DMS114 treated with DMSO at 0.1 percent for 48 hours (cell line): ENCODE measurements around the gene ZDHHC16.
"Not testable (repeated sequence)": the region's sequence is repeated elsewhere in the genome, so short reads cannot be mapped to it uniquely, and the experiment has no call there.

Source experiments
- DNase-seq: peaks from one replicate; lab custom pipeline; 2025; ENCODE audit not compliant: unreplicated experiment; lab: John Stamatoyannopoulos, UW

ZDHHC16 gene

DNA sequence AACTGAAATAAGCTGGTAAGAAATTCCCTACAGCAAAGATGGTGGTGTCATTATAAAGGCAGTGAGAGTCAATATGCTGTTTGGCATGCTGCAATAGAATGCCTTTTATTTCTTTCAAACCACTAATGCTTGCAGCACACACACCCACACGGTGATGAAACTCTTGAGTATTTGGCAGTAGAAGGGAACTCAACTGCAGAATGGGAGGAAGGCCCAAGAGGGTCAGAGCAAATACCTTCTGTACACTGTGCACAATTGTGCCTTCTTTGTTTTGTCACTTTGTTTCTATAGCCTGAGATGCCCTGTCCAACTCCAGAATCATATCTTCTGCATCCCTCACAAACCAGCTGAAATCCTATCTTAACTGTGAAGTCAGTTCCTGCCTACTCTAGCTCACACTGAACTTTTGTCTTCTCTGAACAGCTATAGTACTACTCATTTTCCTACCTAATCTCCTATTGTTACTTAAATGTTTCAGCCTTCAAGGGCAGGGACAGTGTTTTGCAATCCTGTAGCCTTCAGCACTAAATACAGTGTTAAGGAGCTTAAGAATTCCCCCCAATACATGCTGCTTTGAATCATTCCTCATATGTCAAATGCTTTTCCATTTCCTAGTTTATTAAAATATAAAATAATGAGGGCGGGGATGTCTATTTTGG, 30.1 kb downstream of the ZDHHC16 start:
- no peak for DNase-seq

DNA sequence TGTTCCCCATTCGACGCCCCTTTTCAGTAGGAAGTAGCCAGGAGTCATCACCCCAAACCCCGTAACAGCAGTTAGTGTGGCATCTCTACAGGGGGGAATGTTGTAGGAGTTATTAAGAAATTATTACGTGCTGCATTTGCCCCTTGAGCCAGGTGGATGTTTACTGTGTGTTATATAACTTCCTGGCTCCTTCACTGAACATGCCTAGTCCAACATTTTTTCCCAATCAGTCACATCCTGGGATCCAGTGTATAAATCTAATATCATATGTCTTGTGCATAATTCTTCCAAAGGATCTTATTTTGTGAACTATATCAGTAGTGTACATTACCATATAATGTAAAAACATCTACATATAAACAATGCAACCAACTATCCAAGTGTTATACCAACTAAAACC, 33.4 kb downstream of the ZDHHC16 start:
- not testable (repeated sequence) for DNase-seq

DNA sequence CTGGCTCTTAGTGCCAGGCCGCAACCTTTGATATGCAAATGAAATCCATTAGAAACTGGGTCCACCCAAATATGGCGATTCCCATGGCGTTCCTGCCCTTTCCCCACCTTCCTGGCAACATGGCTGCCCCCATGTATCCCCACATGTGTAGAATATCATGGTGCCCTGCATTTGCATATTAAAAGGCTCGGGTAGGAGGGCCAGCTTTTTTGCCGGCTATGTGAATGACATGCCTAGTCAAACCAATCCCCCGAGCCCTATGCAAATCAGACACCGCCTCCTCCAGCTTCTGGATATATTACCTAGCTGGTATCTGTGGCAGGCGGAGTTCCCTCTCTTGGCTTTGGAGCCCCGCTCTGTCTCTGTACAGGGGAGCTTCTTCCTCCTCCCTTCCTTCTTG, 34.0 kb downstream of the ZDHHC16 start:
- DNase-seq, result no peak

DNA sequence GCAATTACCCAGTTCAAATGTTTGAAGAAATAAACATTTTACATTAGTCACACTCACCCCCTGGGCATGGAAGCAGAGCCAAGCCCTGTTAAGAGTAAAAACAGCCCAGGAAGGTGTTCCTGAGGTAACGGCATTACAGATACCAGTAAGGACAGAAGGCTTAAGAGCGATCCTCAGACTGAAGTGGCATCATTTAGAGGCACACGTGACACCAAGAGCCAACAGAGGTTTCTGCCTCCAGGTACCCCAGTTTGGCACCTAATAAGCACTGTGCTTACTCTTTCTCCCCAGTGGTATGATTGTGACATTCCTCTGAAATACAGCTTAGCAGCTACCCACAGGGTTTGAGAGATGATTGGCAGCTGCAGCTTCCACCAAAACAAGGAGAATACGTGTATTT, 35.1 kb downstream of the ZDHHC16 start:
- DNase-seq, result no peak

- no peak for DNase-seq
Observed at GRCh38 chr10:97482381-97482780, 36.4 kb downstream of the ZDHHC16 start.

- no peak for DNase-seq
Observed at GRCh38 chr10:97483506-97483905, 37.5 kb downstream of the ZDHHC16 start.

DNA sequence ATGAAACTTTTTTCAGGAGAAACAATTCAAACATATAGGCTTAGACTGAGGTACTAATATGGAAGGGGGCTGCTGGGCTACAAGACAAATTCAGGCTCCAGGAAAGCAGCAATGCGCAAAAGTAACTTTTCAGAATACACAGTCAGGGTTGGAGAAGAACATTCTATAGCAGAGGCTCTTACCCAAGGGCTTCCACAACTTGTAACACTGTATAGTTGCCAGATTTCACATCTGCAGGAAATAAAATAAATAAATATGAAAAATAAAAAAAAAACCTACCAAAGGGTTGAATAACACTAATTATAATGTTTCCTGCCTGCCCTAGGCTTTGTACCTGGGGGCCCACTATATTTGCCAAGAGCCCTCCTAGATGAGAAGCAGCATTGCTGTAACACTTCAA, 37.9 kb downstream of the ZDHHC16 start:
- no peak for DNase-seq

DNA sequence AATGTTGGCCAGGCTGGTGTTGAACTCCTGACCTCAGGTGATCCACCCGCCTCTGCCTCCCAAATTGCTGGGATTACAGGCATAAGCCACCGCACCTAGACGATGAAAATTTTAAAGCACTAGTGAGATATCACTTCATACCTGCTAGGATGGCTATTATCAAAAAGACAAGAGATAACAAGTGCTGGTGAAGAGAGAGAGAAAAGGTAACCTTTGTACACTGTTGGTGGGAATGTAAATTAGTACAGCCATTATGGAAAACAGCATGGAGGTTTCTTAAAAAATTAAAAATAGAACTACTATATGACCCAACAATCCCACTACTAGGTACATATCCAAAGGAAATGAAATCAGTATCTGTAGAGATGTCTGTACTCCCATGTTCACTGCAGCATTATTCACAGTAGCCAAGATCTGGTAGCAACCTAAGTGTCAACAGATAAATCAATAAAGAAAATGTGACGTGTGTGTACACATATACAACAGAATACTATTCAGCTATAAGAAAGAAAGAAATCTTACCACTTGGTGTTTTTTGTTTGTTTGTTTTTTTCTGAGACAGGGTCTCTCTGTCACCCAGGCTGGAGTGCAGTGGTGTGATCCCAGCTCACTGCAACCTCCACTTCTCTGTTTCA, 39.8 kb downstream of the ZDHHC16 start:
- DNase-seq, result no peak

DNA sequence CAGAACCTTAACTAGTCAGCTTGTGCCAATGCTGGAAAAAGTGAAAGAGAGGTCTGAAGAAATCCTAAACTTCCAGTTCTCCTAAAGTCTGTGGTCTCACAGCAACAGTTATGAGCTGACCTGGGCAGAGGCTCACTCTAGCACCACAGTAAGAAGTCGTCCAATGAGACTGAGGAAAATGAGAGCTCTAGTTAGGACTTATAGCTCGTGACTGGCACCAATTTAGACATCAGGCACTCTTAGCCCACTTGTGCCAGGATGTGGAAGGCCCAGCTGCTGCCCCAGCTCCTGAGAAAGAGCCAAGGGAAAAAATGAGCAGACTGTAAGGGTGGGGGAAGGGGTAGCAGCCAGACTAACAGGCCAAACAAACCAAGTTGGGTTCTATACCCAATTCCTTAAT, 44.6 kb downstream of the ZDHHC16 start:
- DNase-seq, result no peak

DNA sequence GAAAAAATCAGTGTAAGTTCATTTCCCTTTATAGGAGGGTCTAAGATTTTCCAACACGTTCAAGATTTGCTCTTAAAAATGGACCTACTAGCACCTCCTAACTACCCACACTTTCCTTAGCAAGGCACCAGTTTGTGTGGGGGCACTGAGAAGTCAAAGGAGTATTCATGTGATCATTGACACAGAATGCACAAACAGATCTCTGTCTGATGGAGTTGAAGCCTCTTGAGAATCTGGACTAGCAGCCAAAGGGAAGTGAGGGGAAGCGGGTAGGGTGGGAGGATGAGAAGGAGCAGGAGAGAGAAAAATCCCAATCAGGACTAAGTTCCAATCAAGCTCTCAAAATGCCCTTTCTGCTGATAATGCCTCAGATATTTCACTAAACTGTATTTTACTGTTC, 48.2 kb downstream of the ZDHHC16 start:
- no peak for DNase-seq

- no peak for DNase-seq
Observed at GRCh38 chr10:97494863-97495506, 49.0 kb downstream of the ZDHHC16 start.

DNA sequence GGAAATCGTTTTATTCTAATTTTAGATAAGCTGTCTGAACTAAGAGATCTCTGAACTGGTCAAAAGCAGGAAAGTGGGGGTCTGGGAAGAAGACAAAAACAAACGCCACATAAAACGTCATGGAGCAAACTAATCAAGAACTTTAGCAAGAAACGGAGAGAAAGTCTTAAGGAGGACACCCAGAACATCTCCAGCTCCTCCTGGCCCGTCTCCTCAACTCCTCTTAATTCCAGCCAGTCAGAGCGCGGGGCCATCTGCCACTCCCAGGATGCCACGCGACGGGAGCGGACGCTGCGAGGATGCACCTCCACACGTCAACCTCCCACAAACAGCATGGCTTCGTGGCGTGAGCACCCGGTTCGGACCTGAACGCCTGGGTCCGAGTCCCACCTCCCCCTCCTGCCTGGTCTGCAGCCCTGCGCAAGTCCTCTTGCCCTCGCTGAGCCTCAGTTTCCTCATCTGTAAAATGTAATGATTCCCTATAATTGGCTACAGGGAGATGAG, 51.6 kb downstream of the ZDHHC16 start:
- peak; percentile 86 for DNase-seq

- DNase-seq, result peak; percentile 98
Observed at GRCh38 chr10:97498076-97498840, 52.3 kb downstream of the ZDHHC16 start, which contains the start of gene MMS19. Gene MMS19 (minus strand): TSS chr10:97498422. CDS start chr10:97498384, 38 bp downstream.

- DNase-seq, result no peak
Observed at GRCh38 chr10:97498841-97499560, 53.0 kb downstream of the ZDHHC16 start, which contains the start of gene UBTD1. Gene UBTD1 (plus strand): TSS chr10:97498924. CDS start chr10:97499204, 280 bp downstream.

- no peak for DNase-seq
Observed at GRCh38 chr10:97499561-97500296, 53.8 kb downstream of the ZDHHC16 start.

DNA sequence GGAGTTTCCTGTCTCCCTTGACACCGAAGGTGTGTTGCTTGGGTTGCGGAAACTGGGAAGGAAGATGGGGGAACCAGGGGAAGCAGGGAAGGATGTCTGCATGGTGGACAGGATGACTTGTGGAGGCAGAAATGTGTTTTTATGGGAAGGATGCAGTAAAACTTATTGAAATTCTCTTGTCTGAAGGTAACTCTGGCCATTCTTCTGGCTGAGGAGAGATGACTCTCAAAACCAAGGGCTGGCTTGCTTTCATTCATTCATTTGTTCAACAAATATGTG, 54.3 kb downstream of the ZDHHC16 start:
- no peak for DNase-seq

GRCh38 chr10:97502916-97503315, 56.9 kb downstream of the ZDHHC16 start:
- no peak for DNase-seq

DNA sequence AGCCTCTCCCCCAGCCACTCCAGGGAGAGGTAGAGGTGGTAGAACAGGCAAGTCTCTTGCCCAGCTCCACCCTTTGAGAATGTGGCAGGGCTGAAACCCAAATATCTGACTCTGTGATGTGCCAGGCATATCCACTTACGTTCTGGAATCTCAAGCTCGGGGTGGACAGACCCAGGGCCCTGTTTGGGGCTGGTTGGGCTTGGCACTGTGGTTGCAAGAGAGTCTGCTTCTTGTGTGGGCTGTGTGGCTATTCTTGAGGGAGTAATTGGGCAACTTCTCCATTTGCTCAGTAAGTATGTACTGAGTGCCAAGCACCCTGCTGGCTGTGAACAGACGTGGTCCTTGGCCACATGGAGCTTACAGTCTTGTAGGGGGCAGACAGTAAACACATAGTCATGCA, 57.4 kb downstream of the ZDHHC16 start:
- no peak for DNase-seq

- no peak for DNase-seq
Observed at GRCh38 chr10:97505152-97505551, 59.2 kb downstream of the ZDHHC16 start.
